Fibroblast of lung (primary cell): ENCODE results near the gene DNAH1.

Source experiments
- CTCF ChIP-seq, 2 donors: IDR thresholded peaks in 1 of 2; conservative IDR thresholded peaks in 1 of 2; 1 replicate in 1 of 2; 2 replicates in 1 of 2; pipeline ENCODE4 v1.5.1; 2011 to 2012; ENCODE audit warnings: low read length in 2 of 2, control low read depth in 1 of 2, inconsistent platforms in 1 of 2, low read depth in 1 of 2, mild to moderate bottlenecking in 1 of 2
- EZH2 ChIP-seq: IDR thresholded peaks from 2 replicates; pipeline ENCODE4 v1.5.1; 2012; ENCODE audit warnings: low read length, control low read depth, mild to moderate bottlenecking; ENCODE audit errors: missing control alignments

GRCh38 chr3:52396011-52396906 lies 80.1 kb downstream of the DNAH1 start:
- TF ChIP-seq CTCF (conservative IDR thresholded peaks at IDR 0.05 in 1 of 2, IDR thresholded peaks at IDR 0.05 in 1 of 2; ENCODE audit: low read depth in 1 of 2, low read length in 2 of 2), result no peak
- no peak for TF ChIP-seq EZH2
